Kidney (tissue), 14 donors: ENCODE measurements around the gene POC1A. TPM values are rescaled to one million over a fixed set of nuclear protein-coding genes. Genes with fewer than 3 reads are reported as not detected.

Source experiments
- DNase-seq, 5 donors: peaks; one replicate each; pipeline ENCODE4 v3.0.0-alpha.2; 2013 to 2020
- FAIRE-seq: peaks from 2 replicates; lab custom pipeline; 2012; peaks lifted over from hg19 to GRCh38; lab: Jason Lieb, UNC
- H3K27ac ChIP-seq, 2 donors: one replicate each; pipeline ENCODE4 v1.7.0; 2013; ENCODE audit warnings: low read depth in 2 of 2, low read length in 2 of 2, inconsistent platforms in 1 of 2
- H3K27me3 ChIP-seq: one replicate; pipeline ENCODE4 v1.7.1; 2013; ENCODE audit warnings: low read length, inconsistent platforms; ENCODE audit not compliant: control insufficient read depth, insufficient read depth
- H3K36me3 ChIP-seq, 3 donors: one replicate each; pipeline versions ENCODE4 v1.7.0 to v1.7.1; 2013; ENCODE audit warnings: low read length in 3 of 3, control low read depth in 1 of 3, inconsistent platforms in 1 of 3; ENCODE audit not compliant: insufficient read depth in 3 of 3, control insufficient read depth in 2 of 3
- H3K4me1 ChIP-seq, 3 donors: one replicate each; pipeline versions ENCODE4 v1.7.0 to v1.7.1; 2013; ENCODE audit warnings: low read length in 3 of 3, inconsistent platforms in 1 of 3, low read depth in 1 of 3; ENCODE audit not compliant: control insufficient read depth in 2 of 3, insufficient read depth in 2 of 3
- H3K4me3 ChIP-seq, 3 donors: one replicate each; pipeline versions ENCODE4 v1.7.0 to v1.8.1; 2013; ENCODE audit warnings: low read length in 3 of 3, control low read depth in 1 of 3, inconsistent platforms in 1 of 3
- H3K9ac ChIP-seq, 3 donors: one replicate each; pipeline versions ENCODE4 v1.7.0 to v1.7.1; 2013; ENCODE audit warnings: low read length in 3 of 3, control low read depth in 1 of 3, inconsistent platforms in 1 of 3
- H3K9me3 ChIP-seq, 3 donors: one replicate each; pipeline versions ENCODE4 v1.7.0 to v1.7.1; 2013; ENCODE audit warnings: low read length in 3 of 3, control low read depth in 1 of 3, inconsistent platforms in 1 of 3; ENCODE audit not compliant: control insufficient read depth in 2 of 3, insufficient read depth in 1 of 3
- CTCF ChIP-seq: IDR thresholded peaks from 3 replicates; pipeline ENCODE4 v1.5.1; 2012; ENCODE audit warnings: mild to moderate bottlenecking, moderate library complexity, borderline replicate concordance; ENCODE audit not compliant: insufficient read depth; ENCODE audit errors: extremely low read depth
- intact Hi-C: fragments of 100-400 bp; cut with DNase I; formaldehyde crosslinking; loops from one replicate; pipeline ENCODE4 v1.11.1; 2022
- polyA plus RNA-seq: library from polyadenylated mRNA; stranded (reverse); fragments of 350-450 nt; fragmentation: Illumina TruSeq; extraction: RNeasy Lipid Tissue Mini Kit (QIAGEN cat#74804); gene quantifications from one replicate; pipeline ENCODE4 v1.2.3, GENCODE V29; 2014; ENCODE audit warnings: low read depth, low replicate concordance; ENCODE audit not compliant: insufficient read depth
- total RNA-seq: library from RNA; stranded (reverse); fragmentation: NEBNext Ultra II Directional; extraction: Animal tissue kit (Norgen Biotek cat#: 25700); gene quantifications from one replicate; pipeline ENCODE4 v1.2.1, GENCODE V29; 2021
- donor health status: control.
- donor health status: control.
- donor health status: control.
- donor health status: control.
- donor health status: control.
- donor health status: DM: yes; HTN: yes; CAD: no.
- donor health status: Normal renal cell carcinoma (clear cell type).

POC1A gene
- total and polyA plus RNA-seq, 2 donors from 2014 or later: 2.2 to 2.5 TPM

- Histone ChIP-seq H3K9ac (no peak overlapping the region), H3K36me3 (no peaks in the 10 kb centered on the region), H3K9me3 (no peaks in the 10 kb centered on the region), H3K4me3 (no peak overlapping the region), H3K4me1 (peaks cover 0 to 11% (median 0%) of the 10 kb centered on the region in 3 donors), H3K27ac (no peak overlapping the region), H3K27me3 (no peaks in the 10 kb centered on the region)
- no peak for DNase-seq
- FAIRE-seq: no peak
- no peak for TF ChIP-seq CTCF
- intact Hi-C loops: no loop called here
Observed at GRCh38 chr3:52059781-52060180, 94.4 kb downstream of the POC1A start.

- H3K4me1 ChIP-seq: peaks cover 0 to 29% (median 3%) of the 10 kb centered on the region in 3 donors
- no peak for FAIRE-seq
Observed at GRCh38 chr3:52057812-52058495, 96.3 kb downstream of the POC1A start.

GRCh38 chr3:52056968-52057811, 97.0 kb downstream of the POC1A start:
- DNase-seq (peak; percentile 99 to 100 (median 100)), FAIRE-seq (peak; percentile 98)
- Histone ChIP-seq H3K27me3 (no peaks in the 10 kb centered on the region), H3K9ac (peak overlapping the region; percentile 52 to 77 (median 68)), H3K9me3 (no peaks in the 10 kb centered on the region), H3K27ac (peak overlapping the region; percentile 79 to 93), H3K4me3 (peak overlapping the region; percentile 71 to 87 (median 76)), H3K36me3 (peaks cover 0 to 2% (median 0%) of the 10 kb centered on the region in 3 donors), H3K4me1 (peaks cover 0 to 34% (median 9%) of the 10 kb centered on the region in 3 donors)
- peak; percentile 12 for TF ChIP-seq CTCF
- intact Hi-C loops: no loop called here

More at GRCh38 chr3:52057812-52058495, 96.3 kb downstream of the POC1A start:
- Histone ChIP-seq H3K4me3 (peak overlapping the region; percentile 43 to 65 (median 57)), H3K9ac (peak overlapping the region; percentile 42 to 77 (median 51)), H3K27me3 (no peaks in the 10 kb centered on the region), H3K36me3 (peaks cover 0 to 2% (median 0%) of the 10 kb centered on the region in 3 donors), H3K27ac (no peak overlapping the region), H3K9me3 (no peaks in the 10 kb centered on the region)
- intact Hi-C loops: no loop called here
- no peak for TF ChIP-seq CTCF
- DNase-seq: peak in 1 of 5 donors; percentile 68
